Fibroblast of lung (primary cell): ENCODE measurements around the gene MACROD2. TPM values are rescaled to one million over a fixed set of nuclear protein-coding genes. Genes with fewer than 3 reads are reported as not detected.

Experiments
- DNase-seq, 2 donors: peaks; one replicate each; pipeline versions ENCODE4 v3.0.0 to v3.0.0-alpha.2; 2010; ENCODE audit warnings: low read depth in 2 of 2
- H2AFZ ChIP-seq: 2 replicates; pipeline ENCODE4 v1.5.1; 2012; ENCODE audit warnings: low read length, control low read depth, inconsistent platforms
- H3K27ac ChIP-seq: 2 replicates; pipeline ENCODE4 v1.5.1; 2011; ENCODE audit warnings: low read length, control low read depth; ENCODE audit not compliant: insufficient read depth
- H3K27me3 ChIP-seq: 2 replicates; pipeline ENCODE4 v1.5.1; 2011; ENCODE audit warnings: mild to moderate bottlenecking, low read length; ENCODE audit not compliant: control insufficient read depth, insufficient read depth
- H3K36me3 ChIP-seq: 2 replicates; pipeline ENCODE4 v1.5.1; 2011; ENCODE audit warnings: low read length; ENCODE audit not compliant: control insufficient read depth, insufficient read depth
- H3K4me1 ChIP-seq: 2 replicates; pipeline ENCODE4 v1.5.1; 2011; ENCODE audit warnings: low read length; ENCODE audit not compliant: control insufficient read depth, insufficient read depth; ENCODE audit errors: extremely low read depth
- H3K4me2 ChIP-seq: 2 replicates; pipeline ENCODE4 v1.5.1; 2011; ENCODE audit warnings: low read length, control low read depth; ENCODE audit not compliant: insufficient read depth; ENCODE audit errors: extremely low read depth
- H3K4me3 ChIP-seq, 4 experiments: fragments of 200-600 bp in 1 of 4; sonication (generic) in 1 of 4; replicated peaks in 1 of 4; 2 replicates each; pipeline ENCODE4 v1.5.1; 2011 to 2016; ENCODE audit warnings: low read length in 4 of 4, low read depth in 3 of 4, mild to moderate bottlenecking in 3 of 4, control low read depth in 2 of 4, inconsistent platforms in 1 of 4, mixed read lengths in 1 of 4; ENCODE audit not compliant: insufficient read depth in 1 of 4; ENCODE audit errors: control extremely low read depth in 1 of 4
- H3K79me2 ChIP-seq: 2 replicates; pipeline ENCODE4 v1.5.1; 2012; ENCODE audit warnings: mild to moderate bottlenecking, low read length, inconsistent platforms; ENCODE audit not compliant: control insufficient read depth, insufficient read depth
- H3K9ac ChIP-seq: 2 replicates; pipeline ENCODE4 v1.5.1; 2011; ENCODE audit warnings: mild to moderate bottlenecking, low read length, control low read depth; ENCODE audit not compliant: insufficient read depth
- H3K9me3 ChIP-seq: 2 replicates; pipeline ENCODE4 v1.5.1; 2012; ENCODE audit warnings: low read depth, low read length; ENCODE audit not compliant: control insufficient read depth, insufficient read depth
- H4K20me1 ChIP-seq: 2 replicates; pipeline ENCODE4 v1.5.1; 2011; ENCODE audit warnings: low read length; ENCODE audit not compliant: control insufficient read depth, insufficient read depth; ENCODE audit errors: extremely low read depth
- EZH2 ChIP-seq: IDR thresholded peaks from 2 replicates; pipeline ENCODE4 v1.5.1; 2012; ENCODE audit warnings: low read length, control low read depth, mild to moderate bottlenecking; ENCODE audit errors: missing control alignments
- polyA plus RNA-seq, 2 donors: library from polyadenylated mRNA; depleted of rRNA in 1 of 2; stranded (reverse) in 1 of 2; unstranded in 1 of 2; fragments of >200 nt; gene quantifications; 2 replicates each; pipeline ENCODE4 v1.2.1, GENCODE V29; 2011 to 2012; ENCODE audit warnings: missing spikeins in 1 of 2
- total RNA-seq: library from RNA; depleted of rRNA; stranded (reverse); fragments of >200 nt; gene quantifications from 2 replicates; pipeline ENCODE4 v1.2.1, GENCODE V29; 2014
- TF ChIP-seq, protein P1 (sequence below), 2 donors: IDR thresholded peaks in 1 of 2; conservative IDR thresholded peaks in 1 of 2; 1 replicate in 1 of 2; 2 replicates in 1 of 2; pipeline ENCODE4 v1.5.1; 2011 to 2012; ENCODE audit warnings: low read length in 2 of 2, control low read depth in 1 of 2, inconsistent platforms in 1 of 2, low read depth in 1 of 2, mild to moderate bottlenecking in 1 of 2

MACROD2 gene
- total and polyA plus RNA-seq, 2 donors (not counting 1 experiment from before 2014, with no cell fraction given): 0.54 to 1.7 TPM

DNA sequence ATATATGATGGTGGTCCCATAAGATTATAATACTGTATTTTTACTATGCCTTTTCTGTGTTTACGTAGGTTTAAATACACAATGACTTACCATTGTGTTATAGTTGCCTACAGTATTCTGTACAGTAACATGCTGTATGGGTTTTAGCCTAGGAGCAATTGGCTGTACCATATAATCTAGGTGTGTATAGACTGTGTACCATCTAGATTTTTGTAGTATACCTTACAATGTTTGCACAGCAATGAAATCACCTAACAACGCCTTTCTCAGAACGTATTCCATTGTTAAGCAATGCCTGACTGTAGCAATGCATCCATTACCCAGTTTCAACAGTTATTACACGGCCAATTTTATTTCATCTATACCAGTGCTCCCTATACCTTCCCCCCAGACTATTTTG, 10.7 kb downstream of the MACROD2 start:
- no peak overlapping the region for H3K9ac ChIP-seq
- no peak overlapping the region for H2AFZ ChIP-seq
- TF ChIP-seq, protein P1, sequence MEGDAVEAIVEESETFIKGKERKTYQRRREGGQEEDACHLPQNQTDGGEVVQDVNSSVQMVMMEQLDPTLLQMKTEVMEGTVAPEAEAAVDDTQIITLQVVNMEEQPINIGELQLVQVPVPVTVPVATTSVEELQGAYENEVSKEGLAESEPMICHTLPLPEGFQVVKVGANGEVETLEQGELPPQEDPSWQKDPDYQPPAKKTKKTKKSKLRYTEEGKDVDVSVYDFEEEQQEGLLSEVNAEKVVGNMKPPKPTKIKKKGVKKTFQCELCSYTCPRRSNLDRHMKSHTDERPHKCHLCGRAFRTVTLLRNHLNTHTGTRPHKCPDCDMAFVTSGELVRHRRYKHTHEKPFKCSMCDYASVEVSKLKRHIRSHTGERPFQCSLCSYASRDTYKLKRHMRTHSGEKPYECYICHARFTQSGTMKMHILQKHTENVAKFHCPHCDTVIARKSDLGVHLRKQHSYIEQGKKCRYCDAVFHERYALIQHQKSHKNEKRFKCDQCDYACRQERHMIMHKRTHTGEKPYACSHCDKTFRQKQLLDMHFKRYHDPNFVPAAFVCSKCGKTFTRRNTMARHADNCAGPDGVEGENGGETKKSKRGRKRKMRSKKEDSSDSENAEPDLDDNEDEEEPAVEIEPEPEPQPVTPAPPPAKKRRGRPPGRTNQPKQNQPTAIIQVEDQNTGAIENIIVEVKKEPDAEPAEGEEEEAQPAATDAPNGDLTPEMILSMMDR (conservative IDR thresholded peaks at IDR 0.05 in 1 of 2, IDR thresholded peaks at IDR 0.05 in 1 of 2; ENCODE audit: low read depth in 1 of 2, low read length in 2 of 2): no peak
- H3K36me3 ChIP-seq: no peaks in the 10 kb centered on the region
- H3K9me3 ChIP-seq: no peaks in the 10 kb centered on the region
- H3K27me3 ChIP-seq: no peaks in the 10 kb centered on the region
- H3K79me2 ChIP-seq: no peaks in the 10 kb centered on the region
- no peak overlapping the region for H3K4me2 ChIP-seq
- H3K4me1 ChIP-seq: no peaks in the 10 kb centered on the region
- DNase-seq: no peak
- H4K20me1 ChIP-seq: no peaks in the 10 kb centered on the region
- H3K4me3 ChIP-seq: no peak overlapping the region
- no peak overlapping the region for H3K27ac ChIP-seq

DNA sequence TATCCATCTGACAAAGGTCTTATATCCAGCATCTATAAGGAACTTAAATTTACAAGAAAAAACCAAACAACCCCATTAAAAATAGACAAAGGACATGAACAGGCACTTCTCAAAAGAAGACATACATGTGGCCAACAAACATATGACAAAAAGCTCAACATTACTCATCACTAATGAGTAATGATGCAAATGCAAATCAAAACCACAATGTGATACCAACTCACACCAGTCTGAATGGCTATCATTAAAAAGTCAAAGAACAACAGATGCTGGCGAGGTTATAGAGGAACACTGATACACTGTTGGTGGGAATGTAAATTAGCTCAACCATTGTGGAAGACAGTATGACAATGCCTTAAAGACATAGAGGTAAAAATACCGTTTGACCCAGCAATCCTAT, 13.9 kb downstream of the MACROD2 start:
- no peak for DNase-seq
- H3K27me3 ChIP-seq: no peaks in the 10 kb centered on the region
- H3K4me3 ChIP-seq: no peak overlapping the region
- H3K79me2 ChIP-seq: no peaks in the 10 kb centered on the region
- H4K20me1 ChIP-seq: no peaks in the 10 kb centered on the region
- TF ChIP-seq, protein P1 (conservative IDR thresholded peaks at IDR 0.05 in 1 of 2, IDR thresholded peaks at IDR 0.05 in 1 of 2; ENCODE audit: low read depth in 1 of 2, low read length in 2 of 2): no peak
- no peak for TF ChIP-seq EZH2
- no peak overlapping the region for H3K9ac ChIP-seq
- no peaks in the 10 kb centered on the region for H3K4me1 ChIP-seq
- no peak overlapping the region for H3K4me2 ChIP-seq
- H3K36me3 ChIP-seq: no peaks in the 10 kb centered on the region
- H3K27ac ChIP-seq: no peak overlapping the region
- H2AFZ ChIP-seq: no peak overlapping the region
- no peaks in the 10 kb centered on the region for H3K9me3 ChIP-seq

- H3K9ac ChIP-seq: no peak overlapping the region
- H3K79me2 ChIP-seq: no peaks in the 10 kb centered on the region
- H2AFZ ChIP-seq: no peak overlapping the region
- TF ChIP-seq, protein P1 (conservative IDR thresholded peaks at IDR 0.05 in 1 of 2, IDR thresholded peaks at IDR 0.05 in 1 of 2; ENCODE audit: low read depth in 1 of 2, low read length in 2 of 2): no peak
- no peak for TF ChIP-seq EZH2
- H3K9me3 ChIP-seq: no peaks in the 10 kb centered on the region
- no peaks in the 10 kb centered on the region for H3K27me3 ChIP-seq
- DNase-seq: no peak
- no peak overlapping the region for H3K4me3 ChIP-seq
- no peaks in the 10 kb centered on the region for H3K4me1 ChIP-seq
- no peak overlapping the region for H3K4me2 ChIP-seq
- no peaks in the 10 kb centered on the region for H3K36me3 ChIP-seq
- no peak overlapping the region for H3K27ac ChIP-seq
- H4K20me1 ChIP-seq: no peaks in the 10 kb centered on the region
Observed at GRCh38 chr20:14012671-14013070, 17.4 kb downstream of the MACROD2 start.
